ENCODE data around the gene MTUS2. TPM values are rescaled to one million over a fixed set of nuclear protein-coding genes. Genes with fewer than 3 reads are reported as not detected.

Gene MTUS2
- polyA plus RNA-seq, 1 donor from 2014 or later: 4.4 TPM

GRCh38 chr13:29439601-29440388, 619.7 kb downstream of the MTUS2 start:
- no peak overlapping the region for H3K4me2 ChIP-seq (ENCODE audit: low read length)
- no peak overlapping the region for H3K9ac ChIP-seq (ENCODE audit: low read length)
- no peaks in the 10 kb centered on the region for H3K9me2 ChIP-seq (ENCODE audit: insufficient read depth, low read length)
- H3K79me2 ChIP-seq (replicated peaks; ENCODE audit: insufficient read depth, low read length): no peaks in the 10 kb centered on the region
- H3K9me3 ChIP-seq (ENCODE audit: low read length): no peaks in the 10 kb centered on the region
- no peak overlapping the region for H2AFZ ChIP-seq (ENCODE audit: low read depth, low read length)
- TF ChIP-seq MXI1 (conservative IDR thresholded peaks at IDR 0.05; ENCODE audit: poor library complexity, severe bottlenecking) (no peak), POLR2AphosphoS5 (IDR thresholded peaks at IDR 0.05) (peak; percentile 91), EP300 (conservative IDR thresholded peaks at IDR 0.05; ENCODE audit: poor library complexity, severe bottlenecking) (peak; percentile 92), REST (IDR thresholded peaks at IDR 0.05; ENCODE audit: borderline replicate concordance) (peak; percentile 71), CTCF (IDR thresholded peaks at IDR 0.05; ENCODE audit: poor library complexity, severe bottlenecking) (no peak), RAD21 (conservative IDR thresholded peaks at IDR 0.05) (peak; percentile 17), EZH2 (IDR thresholded peaks at IDR 0.05; ENCODE audit: borderline replicate concordance, insufficient read depth, low read length, poor library complexity, severe bottlenecking) (no peak)
- no peaks in the 10 kb centered on the region for H3K36me3 ChIP-seq (ENCODE audit: insufficient read depth, low read length)
- H3K27ac ChIP-seq (ENCODE audit: low read length): peak overlapping the region; percentile 55
- H3K27me3 ChIP-seq (ENCODE audit: insufficient read depth, low read depth, low read length): no peaks in the 10 kb centered on the region
- peak overlapping the region; percentile 36 for H3K4me3 ChIP-seq (ENCODE audit: low read length)
- no peaks in the 10 kb centered on the region for H3F3A ChIP-seq (ENCODE audit: insufficient read depth, low read length, poor library complexity, severe bottlenecking)
- no peaks in the 10 kb centered on the region for H4K20me1 ChIP-seq (ENCODE audit: insufficient read depth)

DNA sequence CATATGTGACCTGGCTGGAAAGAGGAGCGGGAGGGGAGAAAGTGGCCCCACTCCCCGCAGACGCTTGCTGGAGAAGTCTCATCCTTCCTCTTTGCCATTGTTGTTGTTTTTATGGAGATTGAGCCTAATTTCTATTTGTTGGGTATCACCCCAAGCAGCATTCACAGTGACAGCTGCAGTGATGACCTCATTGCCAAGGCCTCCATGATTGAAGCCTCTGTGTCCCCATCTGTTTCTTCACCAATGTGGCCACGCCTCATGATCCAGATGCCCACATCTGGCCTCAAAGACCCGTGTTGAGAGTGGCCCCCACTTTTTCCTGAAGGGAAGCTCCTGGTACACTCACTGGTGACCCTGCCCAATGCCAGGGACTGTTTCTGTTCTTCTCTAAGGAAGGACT, 621.2 kb downstream of the MTUS2 start:
- Histone ChIP-seq H3K27me3 (ENCODE audit: insufficient read depth, low read depth, low read length) (no peaks in the 10 kb centered on the region), H3K9ac (ENCODE audit: low read length) (no peak overlapping the region), H3K27ac (ENCODE audit: low read length) (no peak overlapping the region), H3K9me3 (ENCODE audit: low read length) (no peaks in the 10 kb centered on the region), H3K36me3 (ENCODE audit: insufficient read depth, low read length) (no peaks in the 10 kb centered on the region), H4K20me1 (ENCODE audit: insufficient read depth) (no peaks in the 10 kb centered on the region), H3K4me2 (ENCODE audit: low read length) (no peak overlapping the region), H3K4me3 (ENCODE audit: low read length) (no peak overlapping the region), H3K9me2 (ENCODE audit: insufficient read depth, low read length) (no peaks in the 10 kb centered on the region), H3F3A (ENCODE audit: insufficient read depth, low read length, poor library complexity, severe bottlenecking) (no peaks in the 10 kb centered on the region), H2AFZ (ENCODE audit: low read depth, low read length) (no peak overlapping the region), H3K79me2 (replicated peaks; ENCODE audit: insufficient read depth, low read length) (no peaks in the 10 kb centered on the region)
- TF ChIP-seq CTCF (IDR thresholded peaks at IDR 0.05; ENCODE audit: poor library complexity, severe bottlenecking) (no peak), TAF1 (IDR thresholded peaks at IDR 0.05; ENCODE audit: low read depth) (no peak), EZH2 (IDR thresholded peaks at IDR 0.05; ENCODE audit: borderline replicate concordance, insufficient read depth, low read length, poor library complexity, severe bottlenecking) (no peak), EP300 (conservative IDR thresholded peaks at IDR 0.05; ENCODE audit: poor library complexity, severe bottlenecking) (no peak), REST (IDR thresholded peaks at IDR 0.05; ENCODE audit: borderline replicate concordance) (no peak), SMC3 (conservative IDR thresholded peaks at IDR 0.05; ENCODE audit: poor library complexity) (no peak), POLR2AphosphoS5 (IDR thresholded peaks at IDR 0.05) (no peak), RAD21 (conservative IDR thresholded peaks at IDR 0.05) (no peak), MXI1 (conservative IDR thresholded peaks at IDR 0.05; ENCODE audit: poor library complexity, severe bottlenecking) (no peak)

All from neural cell (in vitro differentiated cells).